ENCODE data around the gene DSP. TPM values are rescaled to one million over a fixed set of nuclear protein-coding genes. Genes with fewer than 3 reads are reported as not detected.
A peak's percentile ranks its signal among the peaks of the same experiment; 100 is the strongest.

Gene DSP
- total and polyA plus RNA-seq, 2 of the 13 experiments (the other 11 are each of a cell fraction or from before 2014, with no cell fraction given) = 89.8 to 117 TPM

GRCh38 chr6:7580537-7580926 lies 39.1 kb downstream of the DSP start (continued):
- TF ChIP-seq ZNF557 (CRISPR knock-in tag; IDR thresholded peaks at IDR 0.05) (no peak), PPARG (CRISPR knock-in tag; conservative IDR thresholded peaks at IDR 0.05) (0 out of 2 replicates have a peak, but pooled peaks have one; percentile 41), ZNF510 (CRISPR knock-in tag; IDR thresholded peaks at IDR 0.05; ENCODE audit: low read depth) (no peak), BCL6 (CRISPR knock-in tag; IDR thresholded peaks at IDR 0.05) (0 out of 2 replicates have a peak, but pooled peaks have one; percentile 17), ARID5B (CRISPR knock-in tag; IDR thresholded peaks at IDR 0.05) (peak; percentile 46), SOX13 (IDR thresholded peaks at IDR 0.05) (no peak), SOX13 (CRISPR knock-in tag; conservative IDR thresholded peaks at IDR 0.05 in 1 of 2, IDR thresholded peaks at IDR 0.05 in 1 of 2) (peak in 1 of 2 experiments; percentile 85; a peak in 2 of 4 replicates), ZNF570 (CRISPR knock-in tag; IDR thresholded peaks at IDR 0.05; ENCODE audit: borderline replicate concordance) (no peak), MXI1 (IDR thresholded peaks at IDR 0.05; ENCODE audit: borderline replicate concordance, low read depth, low read length) (no peak), NR2F1 (CRISPR knock-in tag; IDR thresholded peaks at IDR 0.05) (no peak), ZNF691 (CRISPR knock-in tag; IDR thresholded peaks at IDR 0.05; ENCODE audit: borderline replicate concordance, low read depth) (peak; percentile 45; the same call in 1 of the 2 replicates), ASH2L (IDR thresholded peaks at IDR 0.05; ENCODE audit: insufficient read length, low read depth, low read length) (peak; percentile 15), FOXP1 (IDR thresholded peaks at IDR 0.05) (no peak), FOXP1 (CRISPR knock-in tag; IDR thresholded peaks at IDR 0.05) (peak; percentile 72; the same call in 1 of the 2 replicates), FOXA3 (CRISPR knock-in tag; IDR thresholded peaks at IDR 0.05) (peak; percentile 51; the same call in 1 of the 2 replicates), MED1 (CRISPR knock-in tag; IDR thresholded peaks at IDR 0.05) (peak; percentile 49), ZFP36 (IDR thresholded peaks at IDR 0.05; ENCODE audit: borderline replicate concordance, low read depth, low read length, partially characterized antibody) (no peak), ZMYM3 (CRISPR knock-in tag; IDR thresholded peaks at IDR 0.05) (no peak), ZC3H4 (CRISPR knock-in tag; IDR thresholded peaks at IDR 0.05; ENCODE audit: borderline replicate concordance) (no peak), PHF5A (CRISPR knock-in tag; IDR thresholded peaks at IDR 0.05; ENCODE audit: low read depth, unreplicated experiment) (peak; percentile 1), FOXP4 (CRISPR knock-in tag; IDR thresholded peaks at IDR 0.05) (peak; percentile 69; the same call in 1 of the 2 replicates), ZNF782 (CRISPR knock-in tag; IDR thresholded peaks at IDR 0.05; ENCODE audit: borderline replicate concordance) (no peak), GABPB1 (CRISPR knock-in tag; IDR thresholded peaks at IDR 0.05) (peak; percentile 39; the same call in 1 of the 2 replicates)
- TF ChIP-seq, protein P1, sequence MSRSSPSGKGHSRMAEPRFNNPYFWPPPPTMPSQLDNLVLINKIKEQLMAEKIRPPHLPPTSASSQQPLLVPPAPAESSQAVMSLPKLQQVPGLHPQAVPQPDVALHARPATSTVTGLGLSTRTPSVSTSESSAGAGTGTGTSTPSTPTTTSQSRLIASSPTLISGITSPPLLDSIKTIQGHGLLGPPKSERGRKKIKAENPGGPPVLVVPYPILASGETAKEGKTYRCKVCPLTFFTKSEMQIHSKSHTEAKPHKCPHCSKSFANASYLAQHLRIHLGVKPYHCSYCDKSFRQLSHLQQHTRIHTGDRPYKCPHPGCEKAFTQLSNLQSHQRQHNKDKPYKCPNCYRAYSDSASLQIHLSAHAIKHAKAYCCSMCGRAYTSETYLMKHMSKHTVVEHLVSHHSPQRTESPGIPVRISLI (CRISPR knock-in tag; IDR thresholded peaks at IDR 0.05; ENCODE audit: borderline replicate concordance) = no peak
